H1 (cell line): ENCODE data around the gene CENPO. TPM values are rescaled to one million over a fixed set of nuclear protein-coding genes. Genes with fewer than 3 reads are reported as not detected.

ENCODE experiments used
- CBX8 ChIP-seq: fragments of 300-800, 300-1000 bp; sonication (generic); IDR thresholded peaks from 2 replicates; pipeline ENCODE4 v1.7.1; 2016; ENCODE audit warnings: low read depth, low read length, borderline replicate concordance
- CHD1 ChIP-seq: IDR thresholded peaks from 2 replicates; pipeline ENCODE4 v1.6.1; 2012; ENCODE audit warnings: low read depth, low read length, improper control_type of control experiment
- CREB1 ChIP-seq: IDR thresholded peaks from 2 replicates; pipeline ENCODE4 v1.6.1; 2012; ENCODE audit warnings: inconsistent platforms
- FOSL1 ChIP-seq: IDR thresholded peaks from 2 replicates; pipeline ENCODE4 v1.6.1; 2011; ENCODE audit warnings: mild to moderate bottlenecking, low read depth, low read length, moderate library complexity; ENCODE audit not compliant: insufficient read depth
- SIN3A ChIP-seq, 2 experiments: IDR thresholded peaks in 1 of 2; conservative IDR thresholded peaks in 1 of 2; 2 replicates each; pipeline ENCODE4 v1.6.1; 2011 to 2012; ENCODE audit warnings: low read length in 2 of 2, improper control_type of control experiment in 1 of 2, low read depth in 1 of 2, mild to moderate bottlenecking in 1 of 2
- SP1 ChIP-seq: IDR thresholded peaks from 2 replicates; pipeline ENCODE4 v1.6.1; 2011; ENCODE audit warnings: low read depth, low read length
- TBP ChIP-seq: IDR thresholded peaks from 2 replicates; pipeline ENCODE4 v1.6.1; 2011; ENCODE audit warnings: low read depth, low read length, improper control_type of control experiment
- polyA plus RNA-seq, 7 experiments: library from polyadenylated mRNA; depleted of rRNA in 3 of 7; stranded (reverse) in 5 of 7; unstranded in 2 of 7; fragments of >200 nt in 5 of 7; fragments of 200-250 nt in 2 of 7; gene quantifications; 1 replicate in 5 of 7; 2 replicates in 1 of 7; 4 replicates in 1 of 7; pipeline versions ENCODE4 v1.2.1 to v1.2.3, GENCODE V29; 2011 to 2013; ENCODE audit warnings: missing spikeins in 2 of 7, mixed read lengths in 2 of 7
- total RNA-seq: library from RNA; stranded (reverse); fragmentation: NEBNext Ultra II Directional; extraction: Animal tissue kit (Norgen Biotek cat#: 25700); gene quantifications from 2 replicates; pipeline ENCODE4 v1.2.1, GENCODE V29; 2021
- TF ChIP-seq, protein P1 (sequence below): fragments of 300-600 bp; sonication (generic); IDR thresholded peaks from 2 replicates; pipeline ENCODE4 v1.7.1; 2012; ENCODE audit warnings: low read length, moderate library complexity, mild to moderate bottlenecking, inconsistent platforms; ENCODE audit not compliant: insufficient replicate concordance

CENPO gene
- total and polyA plus RNA-seq, 2 of the 8 experiments (the other 6 are each of a cell fraction or from before 2014, with no cell fraction given), result 34.4 to 46.3 TPM

DNA sequence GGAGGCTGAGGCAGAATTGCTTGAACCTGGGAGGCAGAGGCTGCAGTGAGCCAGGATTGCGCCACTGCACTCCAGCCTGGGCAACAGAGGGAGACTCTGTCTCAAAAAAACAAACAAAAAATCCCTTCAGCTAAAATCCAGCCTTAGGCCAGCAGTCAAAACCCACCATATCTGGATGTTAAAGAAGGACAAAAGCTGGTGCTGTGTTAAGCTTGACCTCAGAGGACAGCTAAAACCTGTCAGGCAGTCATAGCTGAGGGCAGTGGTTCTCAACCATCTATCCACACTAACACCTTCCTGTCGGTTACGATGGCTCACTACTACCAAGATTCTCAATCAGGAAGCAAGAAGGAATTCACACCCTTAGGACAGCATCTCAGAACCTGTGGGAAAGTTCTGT is 9.6 kb upstream of the CENPO start (continued):
- TF ChIP-seq, protein P1, sequence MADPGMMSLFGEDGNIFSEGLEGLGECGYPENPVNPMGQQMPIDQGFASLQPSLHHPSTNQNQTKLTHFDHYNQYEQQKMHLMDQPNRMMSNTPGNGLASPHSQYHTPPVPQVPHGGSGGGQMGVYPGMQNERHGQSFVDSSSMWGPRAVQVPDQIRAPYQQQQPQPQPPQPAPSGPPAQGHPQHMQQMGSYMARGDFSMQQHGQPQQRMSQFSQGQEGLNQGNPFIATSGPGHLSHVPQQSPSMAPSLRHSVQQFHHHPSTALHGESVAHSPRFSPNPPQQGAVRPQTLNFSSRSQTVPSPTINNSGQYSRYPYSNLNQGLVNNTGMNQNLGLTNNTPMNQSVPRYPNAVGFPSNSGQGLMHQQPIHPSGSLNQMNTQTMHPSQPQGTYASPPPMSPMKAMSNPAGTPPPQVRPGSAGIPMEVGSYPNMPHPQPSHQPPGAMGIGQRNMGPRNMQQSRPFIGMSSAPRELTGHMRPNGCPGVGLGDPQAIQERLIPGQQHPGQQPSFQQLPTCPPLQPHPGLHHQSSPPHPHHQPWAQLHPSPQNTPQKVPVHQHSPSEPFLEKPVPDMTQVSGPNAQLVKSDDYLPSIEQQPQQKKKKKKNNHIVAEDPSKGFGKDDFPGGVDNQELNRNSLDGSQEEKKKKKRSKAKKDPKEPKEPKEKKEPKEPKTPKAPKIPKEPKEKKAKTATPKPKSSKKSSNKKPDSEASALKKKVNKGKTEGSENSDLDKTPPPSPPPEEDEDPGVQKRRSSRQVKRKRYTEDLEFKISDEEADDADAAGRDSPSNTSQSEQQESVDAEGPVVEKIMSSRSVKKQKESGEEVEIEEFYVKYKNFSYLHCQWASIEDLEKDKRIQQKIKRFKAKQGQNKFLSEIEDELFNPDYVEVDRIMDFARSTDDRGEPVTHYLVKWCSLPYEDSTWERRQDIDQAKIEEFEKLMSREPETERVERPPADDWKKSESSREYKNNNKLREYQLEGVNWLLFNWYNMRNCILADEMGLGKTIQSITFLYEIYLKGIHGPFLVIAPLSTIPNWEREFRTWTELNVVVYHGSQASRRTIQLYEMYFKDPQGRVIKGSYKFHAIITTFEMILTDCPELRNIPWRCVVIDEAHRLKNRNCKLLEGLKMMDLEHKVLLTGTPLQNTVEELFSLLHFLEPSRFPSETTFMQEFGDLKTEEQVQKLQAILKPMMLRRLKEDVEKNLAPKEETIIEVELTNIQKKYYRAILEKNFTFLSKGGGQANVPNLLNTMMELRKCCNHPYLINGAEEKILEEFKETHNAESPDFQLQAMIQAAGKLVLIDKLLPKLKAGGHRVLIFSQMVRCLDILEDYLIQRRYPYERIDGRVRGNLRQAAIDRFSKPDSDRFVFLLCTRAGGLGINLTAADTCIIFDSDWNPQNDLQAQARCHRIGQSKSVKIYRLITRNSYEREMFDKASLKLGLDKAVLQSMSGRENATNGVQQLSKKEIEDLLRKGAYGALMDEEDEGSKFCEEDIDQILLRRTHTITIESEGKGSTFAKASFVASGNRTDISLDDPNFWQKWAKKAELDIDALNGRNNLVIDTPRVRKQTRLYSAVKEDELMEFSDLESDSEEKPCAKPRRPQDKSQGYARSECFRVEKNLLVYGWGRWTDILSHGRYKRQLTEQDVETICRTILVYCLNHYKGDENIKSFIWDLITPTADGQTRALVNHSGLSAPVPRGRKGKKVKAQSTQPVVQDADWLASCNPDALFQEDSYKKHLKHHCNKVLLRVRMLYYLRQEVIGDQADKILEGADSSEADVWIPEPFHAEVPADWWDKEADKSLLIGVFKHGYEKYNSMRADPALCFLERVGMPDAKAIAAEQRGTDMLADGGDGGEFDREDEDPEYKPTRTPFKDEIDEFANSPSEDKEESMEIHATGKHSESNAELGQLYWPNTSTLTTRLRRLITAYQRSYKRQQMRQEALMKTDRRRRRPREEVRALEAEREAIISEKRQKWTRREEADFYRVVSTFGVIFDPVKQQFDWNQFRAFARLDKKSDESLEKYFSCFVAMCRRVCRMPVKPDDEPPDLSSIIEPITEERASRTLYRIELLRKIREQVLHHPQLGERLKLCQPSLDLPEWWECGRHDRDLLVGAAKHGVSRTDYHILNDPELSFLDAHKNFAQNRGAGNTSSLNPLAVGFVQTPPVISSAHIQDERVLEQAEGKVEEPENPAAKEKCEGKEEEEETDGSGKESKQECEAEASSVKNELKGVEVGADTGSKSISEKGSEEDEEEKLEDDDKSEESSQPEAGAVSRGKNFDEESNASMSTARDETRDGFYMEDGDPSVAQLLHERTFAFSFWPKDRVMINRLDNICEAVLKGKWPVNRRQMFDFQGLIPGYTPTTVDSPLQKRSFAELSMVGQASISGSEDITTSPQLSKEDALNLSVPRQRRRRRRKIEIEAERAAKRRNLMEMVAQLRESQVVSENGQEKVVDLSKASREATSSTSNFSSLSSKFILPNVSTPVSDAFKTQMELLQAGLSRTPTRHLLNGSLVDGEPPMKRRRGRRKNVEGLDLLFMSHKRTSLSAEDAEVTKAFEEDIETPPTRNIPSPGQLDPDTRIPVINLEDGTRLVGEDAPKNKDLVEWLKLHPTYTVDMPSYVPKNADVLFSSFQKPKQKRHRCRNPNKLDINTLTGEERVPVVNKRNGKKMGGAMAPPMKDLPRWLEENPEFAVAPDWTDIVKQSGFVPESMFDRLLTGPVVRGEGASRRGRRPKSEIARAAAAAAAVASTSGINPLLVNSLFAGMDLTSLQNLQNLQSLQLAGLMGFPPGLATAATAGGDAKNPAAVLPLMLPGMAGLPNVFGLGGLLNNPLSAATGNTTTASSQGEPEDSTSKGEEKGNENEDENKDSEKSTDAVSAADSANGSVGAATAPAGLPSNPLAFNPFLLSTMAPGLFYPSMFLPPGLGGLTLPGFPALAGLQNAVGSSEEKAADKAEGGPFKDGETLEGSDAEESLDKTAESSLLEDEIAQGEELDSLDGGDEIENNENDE, result no peak
- TF ChIP-seq FOSL1 (no peak), CHD1 (no peak), CBX8 (no peak), SP1 (no peak), CREB1 (no peak), SIN3A (conservative IDR thresholded peaks at IDR 0.05 in 1 of 2, IDR thresholded peaks at IDR 0.05 in 1 of 2; ENCODE audit: low read depth in 1 of 2, low read length in 2 of 2) (no peak), TBP (no peak)
